Globus pallidus (tissue), 1 donor: ENCODE data around the gene CRADD.

ENCODE experiments used
- DNase-seq: peaks from one replicate; pipeline ENCODE4 v3.0.0-alpha.2; 2015; ENCODE audit warnings: low spot score

CRADD gene

DNA sequence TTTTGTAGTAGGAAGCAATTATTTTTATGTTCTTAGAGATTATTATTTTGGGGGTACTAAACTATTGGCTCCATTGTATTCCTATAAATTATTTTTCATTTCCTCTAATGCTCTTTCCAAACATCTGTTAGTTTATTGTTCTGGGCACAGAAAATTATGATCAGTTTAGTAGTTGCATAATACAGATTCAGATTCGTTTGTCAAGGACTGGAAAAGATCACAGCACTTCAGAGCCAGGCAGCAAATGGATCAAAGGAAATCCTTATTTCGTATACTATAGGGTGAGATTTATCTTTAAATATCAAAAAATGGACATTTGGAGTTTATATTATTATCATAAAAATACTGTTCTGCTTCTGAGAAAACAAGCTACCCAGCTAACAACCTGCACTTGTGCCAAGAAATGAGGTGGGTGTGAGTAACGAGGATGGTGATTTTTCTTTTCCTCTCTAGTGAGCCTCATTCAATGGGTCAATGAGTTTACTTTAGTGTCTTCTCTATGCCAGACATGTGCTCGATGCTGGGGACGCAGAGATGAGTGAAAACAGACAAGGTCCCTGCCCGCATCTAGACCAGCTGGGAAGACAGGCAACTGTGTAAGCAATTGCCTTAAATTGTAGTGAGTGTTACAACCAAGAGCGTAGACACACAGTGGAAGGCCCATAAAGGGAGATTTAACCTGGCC, 262.6 kb downstream of the CRADD start:
- DNase-seq = no peak

DNA sequence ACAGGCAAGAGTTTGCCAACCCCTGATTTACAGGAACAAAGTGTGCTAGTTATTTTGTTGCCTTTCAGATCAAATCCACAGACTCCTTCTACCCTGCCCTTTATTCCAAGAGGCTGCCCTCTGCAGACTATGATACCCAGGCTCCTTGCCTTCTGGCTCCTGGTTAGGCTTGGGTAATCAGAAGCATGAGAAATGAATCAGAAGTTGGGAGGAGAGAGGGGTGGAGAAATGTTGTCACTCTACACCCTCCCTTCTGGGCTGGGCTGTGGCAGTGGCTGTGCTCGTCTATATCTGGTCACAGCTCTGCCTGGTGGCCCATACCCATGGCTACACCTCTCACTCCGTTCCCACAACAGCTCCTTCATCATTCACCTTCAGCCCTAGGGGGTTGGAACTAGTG, 266.6 kb downstream of the CRADD start:
- DNase-seq = no peak

DNA sequence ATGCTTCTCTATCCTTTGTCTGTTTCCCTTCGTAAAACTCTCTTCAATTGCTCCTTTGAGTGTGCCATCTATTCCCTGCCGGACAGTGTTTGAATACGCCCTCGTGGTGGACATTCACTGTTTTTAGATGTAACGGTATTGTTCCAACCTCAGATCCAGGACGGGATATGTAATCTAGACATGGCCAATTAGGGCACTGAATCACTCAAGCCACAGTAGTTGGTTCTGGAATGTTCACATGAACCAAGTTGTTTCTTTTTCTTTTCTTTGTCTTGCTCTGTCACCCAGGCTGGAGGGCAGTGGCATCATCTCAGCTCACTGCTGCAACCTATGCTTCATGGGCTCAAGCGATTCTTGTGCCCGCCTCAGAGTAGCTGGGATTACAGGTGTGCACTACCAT, 267.0 kb downstream of the CRADD start:
- DNase-seq = no peak
